ENCODE data around the gene TRRAP.
A peak's percentile ranks its signal among the peaks of the same experiment; 100 is the strongest.
"Not testable (repeated sequence)": the region's sequence is repeated elsewhere in the genome, so short reads cannot be mapped to it uniquely, and the experiment has no call there.

Gene TRRAP

GRCh38 chr7:99029466-99030435, 151.4 kb downstream of the TRRAP start:
- no peak for DNase-seq (ENCODE audit: low read depth in 3 of 3)

GRCh38 chr7:99030457-99030856, 152.1 kb downstream of the TRRAP start:
- DNase-seq (ENCODE audit: low read depth in 3 of 3), result no peak

- DNase-seq (ENCODE audit: low read depth in 3 of 3), result no peak
Measured at GRCh38 chr7:99030951-99031350, 152.6 kb downstream of the TRRAP start.

- no peak for DNase-seq (ENCODE audit: low read depth in 3 of 3)
Measured at GRCh38 chr7:99031496-99031895, 153.2 kb downstream of the TRRAP start.

GRCh38 chr7:99032928-99033327, 154.6 kb downstream of the TRRAP start:
- no peak for DNase-seq (ENCODE audit: low read depth in 3 of 3)

GRCh38 chr7:99033765-99034164, 155.4 kb downstream of the TRRAP start:
- no peak for DNase-seq (ENCODE audit: low read depth in 3 of 3)

- no peak for DNase-seq (ENCODE audit: low read depth in 3 of 3)
Measured at GRCh38 chr7:99034932-99035722, 156.8 kb downstream of the TRRAP start.

- DNase-seq (ENCODE audit: low read depth in 3 of 3), result no peak
Measured at GRCh38 chr7:99035723-99036545, 157.6 kb downstream of the TRRAP start.

GRCh38 chr7:99036546-99037111, 158.3 kb downstream of the TRRAP start:
- no peak for DNase-seq (ENCODE audit: low read depth in 3 of 3)

- DNase-seq (ENCODE audit: low read depth in 3 of 3), result no peak
Measured at GRCh38 chr7:99037327-99037940, 159.1 kb downstream of the TRRAP start.

- no peak for DNase-seq (ENCODE audit: low read depth in 3 of 3)
Measured at GRCh38 chr7:99038086-99038855, 159.9 kb downstream of the TRRAP start.

GRCh38 chr7:99039384-99039891, 161.1 kb downstream of the TRRAP start:
- no peak for DNase-seq (ENCODE audit: low read depth in 3 of 3)

GRCh38 chr7:99040104-99040958, 162.0 kb downstream of the TRRAP start:
- DNase-seq (ENCODE audit: low read depth in 3 of 3), result peak; percentile 15 to 53 (median 37)

GRCh38 chr7:99041526-99041925, 163.2 kb downstream of the TRRAP start:
- no peak for DNase-seq (ENCODE audit: low read depth in 3 of 3)

GRCh38 chr7:99042957-99043356, 164.6 kb downstream of the TRRAP start:
- no peak for DNase-seq (ENCODE audit: low read depth in 3 of 3)

GRCh38 chr7:99044858-99045257, 166.5 kb downstream of the TRRAP start:
- not testable (repeated sequence) for DNase-seq (ENCODE audit: low read depth in 3 of 3)

GRCh38 chr7:99046262-99046661, 167.9 kb downstream of the TRRAP start:
- DNase-seq (ENCODE audit: low read depth in 3 of 3), result not testable (repeated sequence)

- no peak for DNase-seq (ENCODE audit: low read depth in 3 of 3)
Measured at GRCh38 chr7:99046722-99047121, 168.4 kb downstream of the TRRAP start.

GRCh38 chr7:99047526-99048077, 169.3 kb downstream of the TRRAP start:
- DNase-seq (ENCODE audit: low read depth in 3 of 3), result no peak
